ENCODE data around the gene RSPH10B2.
"Not testable (repeated sequence)": the region's sequence is repeated elsewhere in the genome, so short reads cannot be mapped to it uniquely, and the experiment has no call there.

RSPH10B2 gene

GRCh38 chr7:6792113-6792872, 38.4 kb downstream of the RSPH10B2 start:
- DNase-seq, result peak; percentile 13

- DNase-seq, result not testable (repeated sequence)
Observed at GRCh38 chr7:6794276-6794675, 40.4 kb downstream of the RSPH10B2 start.

GRCh38 chr7:6797218-6797617, 43.3 kb downstream of the RSPH10B2 start:
- not testable (repeated sequence) for DNase-seq

- not testable (repeated sequence) for DNase-seq
Observed at GRCh38 chr7:6798047-6798446, 44.1 kb downstream of the RSPH10B2 start.

GRCh38 chr7:6799887-6800286, 46.0 kb downstream of the RSPH10B2 start:
- DNase-seq, result not testable (repeated sequence)

- not testable (repeated sequence) for DNase-seq
Observed at GRCh38 chr7:6800331-6800730, 46.4 kb downstream of the RSPH10B2 start.

GRCh38 chr7:6807393-6807918, 53.6 kb downstream of the RSPH10B2 start:
- not testable (repeated sequence) for DNase-seq

- DNase-seq, result not testable (repeated sequence)
Observed at GRCh38 chr7:6807959-6808358, 54.1 kb downstream of the RSPH10B2 start.

GRCh38 chr7:6813011-6813410, 59.1 kb downstream of the RSPH10B2 start:
- not testable (repeated sequence) for DNase-seq

GRCh38 chr7:6815470-6815869, 61.6 kb downstream of the RSPH10B2 start:
- DNase-seq, result not testable (repeated sequence)

GRCh38 chr7:6821622-6822021, 67.7 kb downstream of the RSPH10B2 start:
- not testable (repeated sequence) for DNase-seq

- DNase-seq, result not testable (repeated sequence)
Observed at GRCh38 chr7:6825236-6826125, 71.6 kb downstream of the RSPH10B2 start.

- DNase-seq, result peak; percentile 84
Observed at GRCh38 chr7:6826151-6826550, 72.2 kb downstream of the RSPH10B2 start, which contains the start of gene CCZ1B. CCZ1B (minus strand) TSS chr7:6826275; CDS start chr7:6826197, 78 bp downstream.

GRCh38 chr7:6827180-6827579, 73.3 kb downstream of the RSPH10B2 start:
- not testable (repeated sequence) for DNase-seq

GRCh38 chr7:6829616-6830015, 75.7 kb downstream of the RSPH10B2 start:
- not testable (repeated sequence) for DNase-seq

GRCh38 chr7:6830026-6830425, 76.1 kb downstream of the RSPH10B2 start:
- not testable (repeated sequence) for DNase-seq

- no peak for DNase-seq
Observed at GRCh38 chr7:6831018-6831725, 77.3 kb downstream of the RSPH10B2 start.

- DNase-seq, result no peak
Observed at GRCh38 chr7:6833636-6834035, 79.7 kb downstream of the RSPH10B2 start.

- not testable (repeated sequence) for DNase-seq
Observed at GRCh38 chr7:6835521-6835920, 81.6 kb downstream of the RSPH10B2 start.

- DNase-seq, result not testable (repeated sequence)
Observed at GRCh38 chr7:6837081-6837480, 83.2 kb downstream of the RSPH10B2 start.

- DNase-seq, result not testable (repeated sequence)
Observed at GRCh38 chr7:6842278-6842921, 88.5 kb downstream of the RSPH10B2 start.

- DNase-seq, result not testable (repeated sequence)
Observed at GRCh38 chr7:6843092-6843491, 89.2 kb downstream of the RSPH10B2 start.
